Spleen (tissue), 11 donors: ENCODE measurements around the gene ZC3H15. TPM values are rescaled to one million over a fixed set of nuclear protein-coding genes. Genes with fewer than 3 reads are reported as not detected.
"Not testable (repeated sequence)": the region's sequence is repeated elsewhere in the genome, so short reads cannot be mapped to it uniquely, and the experiment has no call there.

Source experiments
- DNase-seq: peaks from one replicate; pipeline ENCODE4 v3.0.0-alpha.2; 2020
- H3K27ac ChIP-seq, 8 donors: fragments of 200-600 bp; sonication (generic) in 7 of 8; 1 replicate in 4 of 8; 2 replicates in 4 of 8; pipeline versions ENCODE4 v1.5.0 to v1.8.0; 2016 to 2021; ENCODE audit warnings: inconsistent platforms in 4 of 8, mild to moderate bottlenecking in 4 of 8, moderate library complexity in 1 of 8
- H3K27me3 ChIP-seq, 7 donors: fragments of 200-600 bp; sonication (generic) in 6 of 7; replicated peaks in 1 of 7; 1 replicate in 4 of 7; 2 replicates in 3 of 7; pipeline versions ENCODE4 v1.5.0 to v1.8.0; 2016 to 2021; ENCODE audit warnings: inconsistent platforms in 3 of 7, mild to moderate bottlenecking in 1 of 7
- H3K36me3 ChIP-seq, 6 donors: fragments of 200-600 bp; sonication (generic) in 5 of 6; 1 replicate in 4 of 6; 2 replicates in 2 of 6; pipeline versions ENCODE4 v1.5.0 to v1.8.0; 2016 to 2021; ENCODE audit warnings: inconsistent platforms in 2 of 6
- H3K4me1 ChIP-seq, 6 donors: fragments of 200-600 bp; sonication (generic) in 5 of 6; 1 replicate in 3 of 6; 2 replicates in 3 of 6; pipeline versions ENCODE4 v1.5.0 to v1.8.0; 2016 to 2021; ENCODE audit warnings: inconsistent platforms in 3 of 6
- H3K4me3 ChIP-seq, 8 donors: fragments of 200-600 bp; sonication (generic) in 7 of 8; 1 replicate in 4 of 8; 2 replicates in 4 of 8; pipeline versions ENCODE4 v1.5.0 to v1.8.0; 2016 to 2021; ENCODE audit warnings: inconsistent platforms in 4 of 8, mild to moderate bottlenecking in 4 of 8, moderate library complexity in 2 of 8
- H3K9me3 ChIP-seq, 8 donors: fragments of 200-600 bp; sonication (generic) in 7 of 8; 1 replicate in 4 of 8; 2 replicates in 4 of 8; pipeline versions ENCODE4 v1.5.0 to v1.8.0; 2016 to 2021; ENCODE audit warnings: inconsistent platforms in 4 of 8
- CTCF ChIP-seq, 11 experiments: fragments of 200-600 bp in 7 of 11; fragments of 450-650 bp in 4 of 11; sonication (generic) in 4 of 11; IDR thresholded peaks in 8 of 11; conservative IDR thresholded peaks in 3 of 11; 1 replicate in 7 of 11; 2 replicates in 4 of 11; pipeline versions ENCODE4 v1.4.0 to v1.8.0; 2016 to 2021; ENCODE audit warnings: antibody characterized with exemption in 11 of 11, inconsistent platforms in 4 of 11, mild to moderate bottlenecking in 1 of 11
- POLR2A ChIP-seq, 3 donors: fragments of 450-650 bp; IDR thresholded peaks; one replicate each; pipeline ENCODE4 v1.5.1; 2017; ENCODE audit warnings: antibody characterized with exemption in 3 of 3, mild to moderate bottlenecking in 1 of 3
- POLR2AphosphoS5 ChIP-seq, 3 donors: sonication (generic); formaldehyde crosslinking; IDR thresholded peaks; one replicate each; pipeline ENCODE4 v1.5.1; 2017; ENCODE audit warnings: antibody characterized with exemption in 3 of 3
- WGBS, 5 donors: extraction: QIAGEN DNeasy Blood & Tissue Kit in 3 of 5; methylation state at CpG; one replicate each; pipeline versions ENCODE4 v1.1.5 to v1.1.7; 2013 to 2018; 5-methylcytosine and 5-hydroxymethylcytosine counted together
- intact Hi-C: fragments of 100-400 bp; cut with DNase I; formaldehyde crosslinking; loops from one replicate; pipeline ENCODE4 v1.15.0; 2023; ENCODE audit warnings: low total_unique reads
- polyA plus RNA-seq, 3 donors: library from polyadenylated mRNA; stranded (reverse); fragments of 200-250 nt; gene quantifications; one replicate each; pipeline ENCODE4 v1.2.1, GENCODE V29; 2013
- total RNA-seq, 7 donors: library from RNA; depleted of rRNA in 3 of 7; stranded (reverse); fragments of >200 nt in 3 of 7; fragmentation: NEBNext Ultra II Directional in 4 of 7; extraction: Animal tissue kit (Norgen Biotek cat#: 25700) in 4 of 7; gene quantifications; one replicate each; pipeline versions ENCODE4 v1.1.0 to v1.2.1, GENCODE V29; 2016 to 2021
- donor health status: healthy with polysubstance abuse.
- donor health status: DM: no; HTN: no; CAD: no; lungs with moderate emphysema.
- donor health status: DM: no; HTN: no; CAD: no.
- donor health status: Bipolar disorder and iron deficiency.
- donor health status: healthy.
- donor health status: DM: no; HTN: no; CAD: no.
- donor health status: DM: yes; HTN: yes; CAD: no.

The ZC3H15 gene
- total and polyA plus RNA-seq, 10 donors, result 38.2 to 62.6 (median 51.3) TPM

- intact Hi-C loops, result no loop called here
- no peak for TF ChIP-seq CTCF (IDR thresholded peaks at IDR 0.05 in 8 of 11, conservative IDR thresholded peaks at IDR 0.05 in 3 of 11)
- no peak for TF ChIP-seq POLR2AphosphoS5 (IDR thresholded peaks at IDR 0.05)
- TF ChIP-seq POLR2A (IDR thresholded peaks at IDR 0.05), result no peak
- no peaks in the 10 kb centered on the region for H3K27me3 ChIP-seq
- no peaks in the 10 kb centered on the region for H3K4me1 ChIP-seq
- no peak overlapping the region for H3K4me3 ChIP-seq
- H3K27ac ChIP-seq, result no peak overlapping the region
- no peaks in the 10 kb centered on the region for H3K9me3 ChIP-seq
- no peak for DNase-seq
- H3K36me3 ChIP-seq, result peaks cover 0 to 65% (median 17%) of the 10 kb centered on the region in 6 donors
Observed at GRCh38 chr2:186517090-186517489, 31.0 kb downstream of the ZC3H15 start.

DNA sequence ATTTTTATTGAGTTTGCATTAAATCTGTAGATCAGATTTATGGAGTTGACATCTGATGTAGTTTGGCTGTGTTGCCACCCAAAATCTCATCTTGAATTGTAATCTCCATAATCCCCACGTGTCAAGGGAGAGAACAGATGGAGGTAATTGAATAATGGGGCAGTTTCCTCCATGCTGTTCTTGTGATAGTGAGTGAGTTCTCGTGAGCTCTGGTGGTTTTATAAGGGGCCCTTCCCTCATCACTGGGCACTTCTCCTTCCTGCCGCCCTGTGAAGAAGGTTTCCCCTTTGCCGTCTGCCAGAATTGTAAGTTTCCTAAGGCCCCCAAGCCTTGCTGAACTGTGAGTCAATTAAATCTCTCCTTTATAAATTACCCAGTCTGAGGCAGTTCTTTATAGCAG, 32.2 kb downstream of the ZC3H15 start:
- H3K4me1 ChIP-seq, result no peaks in the 10 kb centered on the region
- 41 to 70% (median 60%) methylated on average over 4 of the region's 4 CpGs for WGBS, 5 donors
- no peak overlapping the region for H3K4me3 ChIP-seq
- intact Hi-C loops, result no loop called here
- no peaks in the 10 kb centered on the region for H3K9me3 ChIP-seq
- H3K27me3 ChIP-seq, result no peaks in the 10 kb centered on the region
- TF ChIP-seq POLR2A (IDR thresholded peaks at IDR 0.05) (no peak), CTCF (IDR thresholded peaks at IDR 0.05 in 8 of 11, conservative IDR thresholded peaks at IDR 0.05 in 3 of 11) (no peak), POLR2AphosphoS5 (IDR thresholded peaks at IDR 0.05) (no peak)
- peaks cover 0 to 54% (median 14%) of the 10 kb centered on the region in 6 donors for H3K36me3 ChIP-seq
- no peak overlapping the region for H3K27ac ChIP-seq
- DNase-seq, result no peak

DNA sequence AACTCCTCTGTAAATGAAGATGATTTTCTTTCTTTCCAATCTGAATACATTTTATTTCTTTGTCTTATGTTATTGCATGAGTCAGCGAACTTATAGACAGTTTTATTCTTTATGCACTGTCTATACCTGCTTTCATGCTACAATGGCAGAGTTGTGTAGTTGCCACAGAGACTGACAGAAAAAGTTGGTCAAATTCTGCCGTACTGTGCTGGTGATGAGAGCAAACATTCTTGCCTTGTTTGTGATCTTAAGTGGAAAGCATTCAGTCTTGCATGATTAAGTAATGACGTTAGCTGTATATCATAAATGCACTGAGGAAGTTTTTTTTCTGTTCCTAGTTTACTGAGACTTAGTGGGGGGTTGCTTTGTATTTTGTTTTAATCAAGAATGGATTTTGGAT, 32.9 kb downstream of the ZC3H15 start:
- Histone ChIP-seq H3K9me3 (no peaks in the 10 kb centered on the region), H3K4me3 (no peak overlapping the region), H3K27me3 (no peaks in the 10 kb centered on the region), H3K27ac (no peak overlapping the region), H3K36me3 (peaks cover 0 to 48% (median 11%) of the 10 kb centered on the region in 6 donors), H3K4me1 (no peaks in the 10 kb centered on the region)
- WGBS, 5 donors, result 69 to 89% (median 88%) methylated on average over 3 of the region's 3 CpGs
- TF ChIP-seq CTCF (IDR thresholded peaks at IDR 0.05 in 8 of 11, conservative IDR thresholded peaks at IDR 0.05 in 3 of 11), result no peak
- intact Hi-C loops, result no loop called here
- no peak for DNase-seq

- intact Hi-C loops, H3K9me3 ChIP-seq, H3K27me3 ChIP-seq, H3K27ac ChIP-seq, DNase-seq, H3K4me3 ChIP-seq, H3K4me1 ChIP-seq: not testable (repeated sequence)
- peaks cover 0 to 35% (median 9%) of the 10 kb centered on the region in 6 donors for H3K36me3 ChIP-seq
- 86 to 92% (median 89%) methylated on average over 9 of the region's 9 CpGs for WGBS, 5 donors
Observed at GRCh38 chr2:186521570-186522153, 35.6 kb downstream of the ZC3H15 start.

DNA sequence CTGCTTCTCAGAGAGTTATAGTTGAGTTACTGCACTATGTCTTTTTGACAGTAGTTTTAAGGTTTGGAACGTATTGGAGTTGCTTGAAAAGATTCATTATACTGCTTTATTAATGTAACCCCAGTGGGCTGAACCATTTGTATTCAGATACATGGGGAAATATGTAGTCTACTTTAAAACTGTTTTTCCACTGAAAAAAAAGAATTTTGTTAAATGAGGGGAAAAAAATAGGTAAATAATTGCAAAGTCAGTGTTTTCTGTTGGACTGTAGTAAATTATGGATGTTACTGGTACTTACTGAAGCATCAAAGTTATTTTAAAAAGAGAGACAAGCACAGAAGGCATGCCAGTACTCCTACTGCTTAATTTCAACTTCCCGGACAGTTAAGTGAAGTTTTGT, 36.4 kb downstream of the ZC3H15 start:
- TF ChIP-seq POLR2AphosphoS5 (IDR thresholded peaks at IDR 0.05) (no peak), POLR2A (IDR thresholded peaks at IDR 0.05) (no peak), CTCF (IDR thresholded peaks at IDR 0.05 in 8 of 11, conservative IDR thresholded peaks at IDR 0.05 in 3 of 11) (no peak)
- Histone ChIP-seq H3K27me3 (no peaks in the 10 kb centered on the region), H3K9me3 (no peaks in the 10 kb centered on the region), H3K4me1 (no peaks in the 10 kb centered on the region), H3K36me3 (peaks cover 0 to 29% (median 7%) of the 10 kb centered on the region in 6 donors), H3K27ac (no peak overlapping the region), H3K4me3 (no peak overlapping the region)
- WGBS, 5 donors, result 89 to 93% (median 90%) methylated on average over 2 of the region's 2 CpGs
- intact Hi-C loops, result no loop called here
- no peak for DNase-seq
